ENCODE results near the gene GIPR. TPM values are rescaled to one million over a fixed set of nuclear protein-coding genes. Genes with fewer than 3 reads are reported as not detected.
"Not testable (repeated sequence)": the region's sequence is repeated elsewhere in the genome, so short reads cannot be mapped to it uniquely, and the experiment has no call there.

GIPR gene
- total RNA-seq, 1 experiment from 2014 or later = 1.9 TPM

DNA sequence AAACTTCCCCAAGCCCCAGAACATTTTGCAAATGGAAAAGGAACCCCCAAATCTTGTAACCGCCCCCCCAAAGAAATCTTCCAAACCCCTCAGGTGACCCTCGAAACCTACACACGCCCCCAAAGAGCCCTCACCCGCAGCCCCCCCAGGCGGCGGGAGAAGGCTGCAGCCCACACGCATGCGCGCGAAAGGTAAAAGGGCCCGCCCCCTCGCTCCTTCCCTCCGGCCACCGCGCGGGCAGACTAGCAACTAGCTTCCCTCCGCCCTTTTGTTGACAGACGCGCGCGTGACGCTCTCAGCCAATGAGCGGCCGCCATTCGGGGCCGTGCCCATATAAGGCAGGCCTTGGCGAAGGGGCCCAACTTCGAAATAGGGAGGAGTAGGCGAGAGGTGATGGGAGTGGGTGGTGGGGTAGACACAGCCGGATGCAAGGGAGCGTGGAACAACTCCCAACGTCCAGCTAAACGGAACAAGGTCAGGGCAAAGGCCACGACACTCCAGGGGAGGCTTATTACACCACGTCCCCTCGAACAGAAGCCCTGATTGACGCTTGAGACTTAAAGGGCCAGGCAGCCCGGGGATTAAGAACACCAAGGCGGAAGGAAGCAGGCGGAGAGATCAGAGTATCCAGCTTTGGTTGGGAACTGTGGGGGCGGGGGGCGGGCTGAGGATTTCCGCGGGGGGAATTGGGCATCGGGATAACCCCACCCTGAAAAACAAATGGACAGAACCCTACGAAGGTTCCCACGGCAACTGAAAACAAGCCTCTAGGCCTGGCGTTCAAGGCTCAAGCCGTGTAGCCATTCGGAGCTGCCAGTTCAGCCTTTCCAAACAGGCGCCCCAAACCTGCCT, 49.3 kb downstream of the GIPR start:
- Histone ChIP-seq H3K9me2 (replicated peaks; ENCODE audit: low read length) (no peaks in the 10 kb centered on the region), H4K20me1 (ENCODE audit: low read length) (no peaks in the 10 kb centered on the region), H3K4me2 (ENCODE audit: low read length) (peak overlapping the region; percentile 94), H3K27me3 (ENCODE audit: low read length) (no peaks in the 10 kb centered on the region), H3K79me2 (ENCODE audit: low read length) (peaks cover 33% of the 10 kb centered on the region), H3K36me3 (ENCODE audit: low read depth, low read length) (no peaks in the 10 kb centered on the region), H3K4me1 (ENCODE audit: insufficient read depth, low read length) (peaks cover 19% of the 10 kb centered on the region), H3K27ac (ENCODE audit: low read length) (peak overlapping the region; percentile 70), H2AFZ (ENCODE audit: low read length) (peak overlapping the region; percentile 74), H3K9ac (ENCODE audit: low read length) (peak overlapping the region; percentile 95), H3K9me3 (ENCODE audit: low read length) (no peaks in the 10 kb centered on the region), H3F3A (ENCODE audit: low read length, unreplicated experiment) (no peaks in the 10 kb centered on the region), H3K4me3 (ENCODE audit: low read length) (peak overlapping the region; percentile 87)
- BruUV-seq (replicated peaks) = TSS peak; percentile 91
- intact Hi-C loops (cut with micrococcal nuclease) = loop anchor here (1.0 kb wide), 1 partner anchor 52 kb away; the partner anchor contains the start of gene SIX5
- peak; percentile 88 for ATAC-seq
- DNase-seq = peak; percentile 97
- CTCF ChIA-PET = interaction anchor here (1.7 kb wide), 1 partner anchor 53 kb away, joined by 10 read pairs; no protein-coding TSS in a partner anchor
- TF ChIP-seq EZH2phosphoT487 (IDR thresholded peaks at IDR 0.05; ENCODE audit: borderline replicate concordance, low read length) (no peak), EZH2 (IDR thresholded peaks at IDR 0.05; ENCODE audit: low read length, unreplicated experiment) (no peak)
- TF ChIP-seq, protein P1, sequence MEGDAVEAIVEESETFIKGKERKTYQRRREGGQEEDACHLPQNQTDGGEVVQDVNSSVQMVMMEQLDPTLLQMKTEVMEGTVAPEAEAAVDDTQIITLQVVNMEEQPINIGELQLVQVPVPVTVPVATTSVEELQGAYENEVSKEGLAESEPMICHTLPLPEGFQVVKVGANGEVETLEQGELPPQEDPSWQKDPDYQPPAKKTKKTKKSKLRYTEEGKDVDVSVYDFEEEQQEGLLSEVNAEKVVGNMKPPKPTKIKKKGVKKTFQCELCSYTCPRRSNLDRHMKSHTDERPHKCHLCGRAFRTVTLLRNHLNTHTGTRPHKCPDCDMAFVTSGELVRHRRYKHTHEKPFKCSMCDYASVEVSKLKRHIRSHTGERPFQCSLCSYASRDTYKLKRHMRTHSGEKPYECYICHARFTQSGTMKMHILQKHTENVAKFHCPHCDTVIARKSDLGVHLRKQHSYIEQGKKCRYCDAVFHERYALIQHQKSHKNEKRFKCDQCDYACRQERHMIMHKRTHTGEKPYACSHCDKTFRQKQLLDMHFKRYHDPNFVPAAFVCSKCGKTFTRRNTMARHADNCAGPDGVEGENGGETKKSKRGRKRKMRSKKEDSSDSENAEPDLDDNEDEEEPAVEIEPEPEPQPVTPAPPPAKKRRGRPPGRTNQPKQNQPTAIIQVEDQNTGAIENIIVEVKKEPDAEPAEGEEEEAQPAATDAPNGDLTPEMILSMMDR (conservative IDR thresholded peaks at IDR 0.05; ENCODE audit: low read depth, low read length) = no peak
- POLR2A ChIA-PET (ENCODE audit: unreplicated experiment) = interaction anchor here (0.9 to 2.0 kb wide), 2 partner anchors 50 to 52 kb away, joined by 5 to 21 read pairs; partner anchors contain the start of gene SIX5

DNA sequence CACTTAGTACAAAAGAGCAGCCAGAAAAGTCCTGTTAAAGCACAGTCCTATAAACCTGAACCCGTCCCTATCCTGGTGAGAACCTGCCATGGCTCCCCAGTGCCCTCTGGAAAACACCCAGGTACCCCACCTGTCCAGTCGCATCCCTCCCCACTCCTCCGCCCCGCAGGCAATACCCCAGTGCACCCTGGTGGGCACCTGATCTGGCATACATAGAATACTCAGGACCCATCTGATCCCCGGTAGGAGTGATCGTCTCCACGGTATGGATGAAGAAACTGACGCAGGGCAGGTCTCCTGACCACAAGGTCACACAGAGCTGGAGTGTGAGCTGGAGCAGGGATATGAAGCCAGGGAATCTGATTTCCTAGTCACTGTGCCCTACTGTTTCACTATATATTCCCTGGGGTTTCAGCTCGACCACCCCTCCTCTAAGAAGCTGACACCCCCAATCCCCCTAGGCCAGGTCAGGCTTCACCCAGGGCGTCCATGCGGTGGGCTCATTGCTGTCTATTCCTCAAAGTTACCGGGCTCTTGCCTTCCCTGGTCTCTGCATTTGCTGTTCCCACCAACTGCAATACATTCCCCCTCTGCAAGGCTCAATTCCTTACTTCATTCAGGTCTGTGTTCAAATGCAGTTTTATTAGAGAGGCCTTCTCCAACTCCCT, 50.1 kb downstream of the GIPR start:
- H3K4me3 ChIP-seq (ENCODE audit: low read length) = peak overlapping the region; percentile 87
- DNase-seq (no peak), ATAC-seq (no peak)
- POLR2A ChIA-PET (ENCODE audit: unreplicated experiment) = interaction anchor here (2.0 kb wide), 1 partner anchor 52 kb away, joined by 21 read pairs; the partner anchor contains the start of gene SIX5
- H3K27ac ChIP-seq (ENCODE audit: low read length) = peak overlapping the region; percentile 70
- no peaks in the 10 kb centered on the region for H3K9me3 ChIP-seq (ENCODE audit: low read length)
- H3K4me2 ChIP-seq (ENCODE audit: low read length) = peak overlapping the region; percentile 94
- no peaks in the 10 kb centered on the region for H4K20me1 ChIP-seq (ENCODE audit: low read length)
- peaks cover 24% of the 10 kb centered on the region for H3K4me1 ChIP-seq (ENCODE audit: insufficient read depth, low read length)
- H3K36me3 ChIP-seq (ENCODE audit: low read depth, low read length) = no peaks in the 10 kb centered on the region
- intact Hi-C loops (cut with micrococcal nuclease) = loop anchor here (1.0 kb wide), 1 partner anchor 51 kb away; the partner anchor contains the start of gene SIX5
- H3K27me3 ChIP-seq (ENCODE audit: low read length) = no peaks in the 10 kb centered on the region
- H3F3A ChIP-seq (ENCODE audit: low read length, unreplicated experiment) = no peaks in the 10 kb centered on the region
- CTCF ChIA-PET = interaction anchor here (1.7 kb wide), 1 partner anchor 53 kb away, joined by 10 read pairs; no protein-coding TSS in a partner anchor
- BruUV-seq (replicated peaks) = no TSS peak
- H3K9ac ChIP-seq (ENCODE audit: low read length) = peak overlapping the region; percentile 95
- TF ChIP-seq EZH2phosphoT487 (IDR thresholded peaks at IDR 0.05; ENCODE audit: borderline replicate concordance, low read length) (no peak), EZH2 (IDR thresholded peaks at IDR 0.05; ENCODE audit: low read length, unreplicated experiment) (no peak)
- TF ChIP-seq, protein P1 (conservative IDR thresholded peaks at IDR 0.05; ENCODE audit: low read depth, low read length) = no peak
- no peaks in the 10 kb centered on the region for H3K9me2 ChIP-seq (replicated peaks; ENCODE audit: low read length)
- H3K79me2 ChIP-seq (ENCODE audit: low read length) = peaks cover 33% of the 10 kb centered on the region
- peak overlapping the region; percentile 58; the same call in 1 of the 2 replicates for H2AFZ ChIP-seq (ENCODE audit: low read length)

DNA sequence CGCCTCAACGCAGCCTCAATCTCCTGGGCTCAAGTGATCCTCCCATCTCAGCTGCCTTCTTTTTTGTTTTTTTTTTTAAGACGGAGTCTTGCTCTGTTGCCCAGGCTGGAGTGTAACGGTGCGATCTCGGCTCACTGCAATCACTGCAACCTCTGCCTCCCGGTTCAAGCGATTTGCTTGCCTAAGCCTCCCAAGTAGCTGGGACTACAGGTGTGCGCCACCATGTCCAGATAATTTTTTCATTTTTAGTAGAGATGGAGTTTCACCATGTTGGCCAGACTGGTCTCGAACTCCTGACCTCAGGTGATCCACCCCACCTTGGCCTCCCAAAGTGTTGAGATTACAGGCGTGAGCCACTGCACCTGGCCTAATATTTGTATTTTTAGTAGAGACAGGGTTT, 52.0 kb downstream of the GIPR start:
- ATAC-seq; BruUV-seq (replicated peaks); H2AFZ ChIP-seq (ENCODE audit: low read length); intact Hi-C loops (cut with micrococcal nuclease); H3F3A ChIP-seq (ENCODE audit: low read length, unreplicated experiment); H3K36me3 ChIP-seq (ENCODE audit: low read depth, low read length); H3K9ac ChIP-seq (ENCODE audit: low read length); DNase-seq; H3K9me3 ChIP-seq (ENCODE audit: low read length); H3K27me3 ChIP-seq (ENCODE audit: low read length); H3K4me2 ChIP-seq (ENCODE audit: low read length); H3K27ac ChIP-seq (ENCODE audit: low read length); H3K4me3 ChIP-seq (ENCODE audit: low read length); H3K9me2 ChIP-seq (replicated peaks; ENCODE audit: low read length); H4K20me1 ChIP-seq (ENCODE audit: low read length): not testable (repeated sequence)
- POLR2A ChIA-PET (ENCODE audit: unreplicated experiment) = interaction anchor here (0.6 kb wide), 1 partner anchor 118 kb away, joined by 4 read pairs; no protein-coding TSS in a partner anchor
- CTCF ChIA-PET = interaction anchor here (0.6 kb wide), 1 partner anchor 50 kb away, joined by 3 read pairs; no protein-coding TSS in a partner anchor
- Histone ChIP-seq H3K4me1 (ENCODE audit: insufficient read depth, low read length) (peaks cover 28% of the 10 kb centered on the region), H3K79me2 (ENCODE audit: low read length) (peaks cover 37% of the 10 kb centered on the region)

DNA sequence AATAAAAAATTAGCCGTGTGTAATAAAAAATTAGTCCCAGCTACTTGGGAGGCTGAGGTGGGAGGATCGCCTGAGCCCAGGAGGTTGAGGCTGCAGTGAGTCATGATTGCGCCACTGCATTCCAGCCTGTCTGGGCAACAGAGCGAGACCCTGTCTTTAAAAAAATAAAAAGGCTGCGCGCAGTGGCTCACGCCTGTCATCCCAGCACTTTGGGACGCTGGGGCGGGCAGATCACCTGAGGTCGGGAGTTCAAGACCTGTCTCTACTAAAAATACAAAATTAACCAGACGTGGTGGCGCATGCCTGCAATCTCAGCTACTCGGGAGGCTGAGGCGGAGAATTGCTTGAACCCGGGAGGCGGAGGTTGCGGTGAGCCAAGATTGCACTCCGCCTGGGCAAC, 60.7 kb downstream of the GIPR start:
- CTCF ChIA-PET; H3K9me2 ChIP-seq (replicated peaks; ENCODE audit: low read length); DNase-seq; H3K4me1 ChIP-seq (ENCODE audit: insufficient read depth, low read length); H3K4me3 ChIP-seq (ENCODE audit: low read length); POLR2A ChIA-PET (ENCODE audit: unreplicated experiment); H3K4me2 ChIP-seq (ENCODE audit: low read length); H4K20me1 ChIP-seq (ENCODE audit: low read length); H3K27me3 ChIP-seq (ENCODE audit: low read length); H2AFZ ChIP-seq (ENCODE audit: low read length); H3K9me3 ChIP-seq (ENCODE audit: low read length); ATAC-seq; intact Hi-C loops (cut with micrococcal nuclease); H3K9ac ChIP-seq (ENCODE audit: low read length); H3F3A ChIP-seq (ENCODE audit: low read length, unreplicated experiment); BruUV-seq (replicated peaks); H3K36me3 ChIP-seq (ENCODE audit: low read depth, low read length); H3K27ac ChIP-seq (ENCODE audit: low read length): not testable (repeated sequence)
- H3K79me2 ChIP-seq (ENCODE audit: low read length) = peaks cover 67% of the 10 kb centered on the region

Data from PC-3 (cell line).